ENCODE results near the gene NPAS3. TPM values are rescaled to one million over a fixed set of nuclear protein-coding genes. Genes with fewer than 3 reads are reported as not detected.

Gene NPAS3
- total RNA-seq, 1 experiment from 2014 or later, result 0.36 TPM

- intact Hi-C loops (cut with micrococcal nuclease), result no loop called here
- no peak for TF ChIP-seq EZH2phosphoT487 (IDR thresholded peaks at IDR 0.05; ENCODE audit: borderline replicate concordance, low read length)
- TF ChIP-seq CTCF (conservative IDR thresholded peaks at IDR 0.05; ENCODE audit: low read depth, low read length), result no peak
- TF ChIP-seq EZH2 (IDR thresholded peaks at IDR 0.05; ENCODE audit: low read length, unreplicated experiment), result no peak
- Histone ChIP-seq H3K4me1 (ENCODE audit: insufficient read depth, low read length) (no peaks in the 10 kb centered on the region), H3K27me3 (ENCODE audit: low read length) (peaks cover 7% of the 10 kb centered on the region; the same call in 1 of the 2 replicates), H3K9me2 (replicated peaks; ENCODE audit: low read length) (no peaks in the 10 kb centered on the region), H3K36me3 (ENCODE audit: low read depth, low read length) (no peaks in the 10 kb centered on the region), H3K4me3 (ENCODE audit: low read length) (no peak overlapping the region), H3F3A (ENCODE audit: low read length, unreplicated experiment) (no peaks in the 10 kb centered on the region), H3K79me2 (ENCODE audit: low read length) (no peaks in the 10 kb centered on the region), H4K20me1 (ENCODE audit: low read length) (no peaks in the 10 kb centered on the region), H2AFZ (ENCODE audit: low read length) (no peak overlapping the region), H3K4me2 (ENCODE audit: low read length) (no peak overlapping the region), H3K9me3 (ENCODE audit: low read length) (no peaks in the 10 kb centered on the region), H3K9ac (ENCODE audit: low read length) (no peak overlapping the region), H3K27ac (ENCODE audit: low read length) (no peak overlapping the region)
- ChIA-PET POLR2A (ENCODE audit: unreplicated experiment) (no interaction called here), CTCF (no interaction called here)
- ATAC-seq, result no peak
- no peak for DNase-seq
- no TSS peak for BruUV-seq (replicated peaks)
Measured at GRCh38 chr14:33812601-33813000, 873.9 kb downstream of the NPAS3 start.

- POLR2A ChIA-PET (ENCODE audit: unreplicated experiment), result no interaction called here
- DNase-seq (no peak), ATAC-seq (no peak)
- H3K36me3 ChIP-seq (ENCODE audit: low read depth, low read length), result no peaks in the 10 kb centered on the region
- no peaks in the 10 kb centered on the region for H4K20me1 ChIP-seq (ENCODE audit: low read length)
- no peaks in the 10 kb centered on the region for H3F3A ChIP-seq (ENCODE audit: low read length, unreplicated experiment)
- CTCF ChIA-PET, result no interaction called here
- intact Hi-C loops (cut with micrococcal nuclease), result no loop called here
- H3K9ac ChIP-seq (ENCODE audit: low read length), result no peak overlapping the region
- H3K79me2 ChIP-seq (ENCODE audit: low read length), result no peaks in the 10 kb centered on the region
- no peak for TF ChIP-seq CTCF (conservative IDR thresholded peaks at IDR 0.05; ENCODE audit: low read depth, low read length)
- no peak for TF ChIP-seq EZH2phosphoT487 (IDR thresholded peaks at IDR 0.05; ENCODE audit: borderline replicate concordance, low read length)
- no peak overlapping the region for H2AFZ ChIP-seq (ENCODE audit: low read length)
- no peak overlapping the region for H3K4me2 ChIP-seq (ENCODE audit: low read length)
- H3K4me3 ChIP-seq (ENCODE audit: low read length), result no peak overlapping the region
- no peak overlapping the region for H3K27ac ChIP-seq (ENCODE audit: low read length)
- BruUV-seq (replicated peaks), result no TSS peak
- peaks cover 7% of the 10 kb centered on the region; the same call in 1 of the 2 replicates for H3K27me3 ChIP-seq (ENCODE audit: low read length)
- no peaks in the 10 kb centered on the region for H3K4me1 ChIP-seq (ENCODE audit: insufficient read depth, low read length)
- no peaks in the 10 kb centered on the region for H3K9me2 ChIP-seq (replicated peaks; ENCODE audit: low read length)
- no peaks in the 10 kb centered on the region for H3K9me3 ChIP-seq (ENCODE audit: low read length)
Measured at GRCh38 chr14:33814010-33814409, 875.3 kb downstream of the NPAS3 start.

GRCh38 chr14:33833706-33834465 lies 895.2 kb downstream of the NPAS3 start:
- DNase-seq, result no peak
- TF ChIP-seq CTCF (conservative IDR thresholded peaks at IDR 0.05; ENCODE audit: low read depth, low read length) (no peak), EZH2phosphoT487 (IDR thresholded peaks at IDR 0.05; ENCODE audit: borderline replicate concordance, low read length) (no peak), EZH2 (IDR thresholded peaks at IDR 0.05; ENCODE audit: low read length, unreplicated experiment) (no peak)
- no peaks in the 10 kb centered on the region for H3K79me2 ChIP-seq (ENCODE audit: low read length)
- H3K4me3 ChIP-seq (ENCODE audit: low read length), result no peak overlapping the region
- no peaks in the 10 kb centered on the region for H3K9me2 ChIP-seq (replicated peaks; ENCODE audit: low read length)
- H3F3A ChIP-seq (ENCODE audit: low read length, unreplicated experiment), result no peaks in the 10 kb centered on the region
- no peaks in the 10 kb centered on the region for H3K36me3 ChIP-seq (ENCODE audit: low read depth, low read length)
- H3K9ac ChIP-seq (ENCODE audit: low read length), result no peak overlapping the region
- H4K20me1 ChIP-seq (ENCODE audit: low read length), result no peaks in the 10 kb centered on the region
- no peaks in the 10 kb centered on the region for H3K4me1 ChIP-seq (ENCODE audit: insufficient read depth, low read length)
- ChIA-PET CTCF (interaction anchor here (1.2 kb wide), 1 partner anchor 489 kb away, joined by 4 read pairs; no protein-coding TSS in a partner anchor), POLR2A (ENCODE audit: unreplicated experiment) (no interaction called here)
- H3K27ac ChIP-seq (ENCODE audit: low read length), result no peak overlapping the region
- H2AFZ ChIP-seq (ENCODE audit: low read length), result no peak overlapping the region
- intact Hi-C loops (cut with micrococcal nuclease), result no loop called here
- no TSS peak for BruUV-seq (replicated peaks)
- H3K9me3 ChIP-seq (ENCODE audit: low read length), result no peaks in the 10 kb centered on the region
- ATAC-seq, result no peak
- no peak overlapping the region for H3K4me2 ChIP-seq (ENCODE audit: low read length)
- H3K27me3 ChIP-seq (ENCODE audit: low read length), result no peaks in the 10 kb centered on the region

Measured in PC-3 (cell line).